Measurements from ENCODE around the gene DAAM2. TPM values are rescaled to one million over a fixed set of nuclear protein-coding genes. Genes with fewer than 3 reads are reported as not detected.

Gene DAAM2
- total RNA-seq, 1 donor from 2014 or later, result 14.0 TPM

- peak; percentile 66 for DNase-seq
Measured at GRCh38 chr6:39887692-39888450, 95.7 kb downstream of the DAAM2 start.

GRCh38 chr6:39889229-39889628, 97.1 kb downstream of the DAAM2 start:
- no peak for DNase-seq

DNA sequence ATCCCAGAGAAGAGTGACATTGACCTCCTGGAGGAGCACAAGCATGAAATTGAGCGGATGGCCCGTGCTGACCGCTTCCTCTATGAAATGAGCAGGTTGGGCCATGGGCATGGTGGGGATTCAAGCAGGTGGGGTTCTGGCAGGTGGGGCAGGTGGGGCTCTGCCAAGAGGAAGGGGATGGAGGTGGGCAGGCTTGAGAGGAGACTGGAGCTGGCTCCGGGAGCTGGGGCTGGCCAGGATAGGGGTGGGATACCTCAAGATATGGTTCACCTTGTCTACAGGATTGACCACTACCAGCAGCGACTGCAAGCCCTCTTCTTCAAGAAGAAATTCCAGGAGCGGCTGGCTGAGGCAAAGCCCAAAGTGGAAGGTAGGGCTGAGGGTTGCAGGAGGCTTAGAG, 99.2 kb downstream of the DAAM2 start:
- DNase-seq, result no peak

- DNase-seq, result no peak
Measured at GRCh38 chr6:39891976-39892375, 99.8 kb downstream of the DAAM2 start.

GRCh38 chr6:39892490-39893129, 100.4 kb downstream of the DAAM2 start:
- peak; percentile 21 for DNase-seq

DNA sequence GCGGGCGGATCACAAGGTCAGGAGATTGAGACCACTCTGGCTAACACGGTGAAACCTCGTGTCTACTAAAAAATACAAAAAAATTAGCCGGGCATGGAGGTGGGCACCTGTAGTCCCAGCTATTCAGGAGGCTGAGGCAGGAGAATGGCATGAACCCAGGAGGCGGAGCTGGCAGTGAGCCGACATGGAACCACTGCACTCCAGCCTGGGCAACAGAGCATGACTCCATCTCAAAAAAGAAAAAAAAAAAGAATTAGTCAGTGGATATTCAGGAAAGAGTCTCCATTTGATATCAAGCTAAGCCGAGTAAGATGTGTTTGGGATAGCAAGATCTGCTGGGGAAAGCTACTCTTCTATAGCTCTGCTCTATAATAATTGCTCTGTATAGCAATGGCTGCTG, 101.1 kb downstream of the DAAM2 start:
- DNase-seq, result no peak

GRCh38 chr6:39896701-39897100, 104.5 kb downstream of the DAAM2 start:
- DNase-seq, result no peak

DNA sequence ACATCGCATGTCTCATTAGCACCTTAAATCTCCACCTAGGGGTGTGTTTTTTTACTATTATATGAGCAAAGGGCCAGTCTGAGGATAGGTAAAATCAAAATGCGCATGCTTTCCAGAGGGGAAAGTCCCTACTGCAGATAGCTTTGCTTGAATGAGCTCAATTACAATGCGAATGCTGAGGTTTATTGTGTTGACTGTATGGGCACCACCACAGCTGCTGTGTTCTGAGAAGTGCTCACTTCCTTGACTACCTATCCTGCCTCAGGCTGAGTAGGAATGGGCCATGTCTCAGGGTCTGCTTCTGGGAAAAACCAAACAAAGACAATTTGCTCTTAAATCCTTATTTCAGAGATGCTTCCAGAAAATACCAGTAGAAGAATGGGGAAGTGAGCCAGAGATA, 105.5 kb downstream of the DAAM2 start:
- DNase-seq, result no peak

- no peak for DNase-seq
Measured at GRCh38 chr6:39898625-39899024, 106.4 kb downstream of the DAAM2 start.

DNA sequence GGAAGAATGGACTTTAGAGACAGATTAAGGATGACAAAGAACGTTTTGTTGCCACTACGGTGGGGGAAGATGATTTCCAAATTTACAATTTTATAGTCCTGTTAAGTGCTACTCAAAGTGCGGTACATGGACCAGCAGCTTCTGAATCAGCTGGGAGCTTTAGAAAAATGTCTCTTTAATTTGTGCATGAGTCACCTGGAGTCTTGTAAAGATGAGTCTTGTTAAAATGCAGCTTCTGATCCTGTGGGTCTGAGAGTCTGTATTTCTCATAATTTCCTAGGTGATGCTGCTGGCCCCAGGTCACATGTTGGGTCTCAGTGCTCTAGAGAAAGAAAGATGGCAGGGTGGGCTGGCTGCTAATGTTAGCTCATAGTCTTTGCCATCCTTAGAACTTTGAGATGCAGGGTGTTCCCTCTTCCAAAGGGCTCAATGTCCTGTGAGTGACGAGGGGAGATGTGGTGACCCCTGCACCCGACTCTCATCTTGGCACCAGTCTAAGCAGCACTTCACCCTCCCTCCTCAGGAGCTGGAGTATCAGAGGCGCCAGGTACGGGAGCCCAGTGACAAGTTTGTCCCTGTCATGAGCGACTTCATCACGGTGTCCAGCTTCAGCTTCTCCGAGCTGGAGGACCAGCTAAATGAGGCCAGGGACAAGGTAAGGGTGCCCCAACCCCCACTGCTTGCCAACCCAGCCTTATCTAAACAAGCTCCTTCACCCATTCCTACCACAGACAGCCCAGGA, 107.5 kb downstream of the DAAM2 start:
- DNase-seq, result no peak

DNA sequence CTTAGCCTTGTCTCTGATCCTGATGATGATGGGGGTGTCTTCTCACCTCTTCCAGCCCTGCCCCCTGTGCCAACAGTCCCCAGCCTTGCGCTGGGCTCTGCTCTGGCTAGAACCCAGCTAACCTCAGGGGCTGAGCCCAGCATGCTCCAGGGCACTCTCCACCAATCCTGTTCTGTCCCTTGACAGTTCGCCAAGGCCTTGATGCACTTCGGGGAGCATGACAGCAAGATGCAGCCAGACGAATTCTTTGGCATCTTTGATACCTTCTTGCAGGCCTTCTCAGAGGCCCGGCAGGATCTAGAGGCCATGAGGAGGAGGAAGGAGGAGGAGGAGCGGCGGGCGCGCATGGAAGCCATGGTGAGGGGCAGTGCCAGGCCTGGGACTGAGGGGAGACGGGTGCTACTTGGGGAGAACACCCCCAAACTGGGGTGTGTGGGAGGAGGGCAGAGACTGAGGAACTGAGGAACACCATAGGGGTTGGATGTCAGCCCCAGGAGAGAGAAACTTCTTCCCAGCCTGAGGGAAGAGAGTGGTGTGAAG, 109.0 kb downstream of the DAAM2 start:
- DNase-seq, result no peak

DNA sequence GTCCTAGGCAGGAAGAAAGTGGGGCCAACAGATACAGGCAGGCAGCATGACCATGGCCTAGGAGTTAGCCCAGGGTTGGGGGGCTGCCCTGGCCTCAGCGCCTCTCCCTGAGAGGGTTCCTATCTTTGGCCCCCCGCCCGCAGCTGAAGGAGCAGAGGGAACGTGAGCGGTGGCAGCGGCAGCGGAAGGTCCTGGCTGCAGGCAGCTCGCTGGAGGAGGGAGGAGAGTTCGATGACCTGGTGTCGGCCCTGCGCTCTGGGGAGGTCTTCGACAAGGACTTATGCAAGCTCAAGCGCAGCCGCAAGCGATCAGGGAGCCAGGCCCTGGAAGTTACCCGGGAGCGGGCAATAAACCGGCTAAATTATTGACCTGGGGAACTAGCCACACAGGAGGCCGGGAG, 109.5 kb downstream of the DAAM2 start:
- DNase-seq, result no peak

- DNase-seq, result no peak
Measured at GRCh38 chr6:39902136-39902535, 110.0 kb downstream of the DAAM2 start.

DNA sequence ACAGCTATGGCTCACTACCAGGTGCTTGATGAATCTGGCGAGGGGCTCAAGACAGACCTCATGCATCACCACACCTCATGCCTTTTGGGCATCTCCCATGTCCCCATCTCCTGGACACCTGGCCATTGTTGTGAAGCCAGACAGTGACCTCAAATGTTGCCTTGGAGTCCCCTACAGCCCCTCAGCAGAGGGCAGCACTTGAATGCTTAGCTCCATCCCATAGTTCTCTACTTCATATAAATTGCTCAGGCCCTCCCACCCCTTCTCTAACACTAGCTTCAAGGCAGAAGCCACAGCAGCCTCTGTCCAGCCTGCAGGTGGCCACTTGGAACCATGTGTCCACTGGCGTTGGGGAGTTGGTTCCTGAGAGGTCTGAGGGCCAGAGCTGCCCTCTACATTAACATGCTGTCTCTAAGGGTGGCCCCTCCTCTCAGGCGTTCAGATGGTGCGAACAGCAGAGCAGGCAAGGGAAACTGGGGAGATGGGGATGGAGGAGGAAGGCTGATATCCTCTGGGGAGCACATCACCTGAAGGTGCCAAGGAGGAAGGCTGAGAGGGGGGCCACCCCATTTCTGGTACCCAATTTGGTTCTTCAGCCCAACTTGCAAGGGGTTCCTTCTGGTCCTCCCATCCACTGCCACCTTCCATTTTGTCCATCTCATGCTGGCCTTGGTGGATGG, 110.8 kb downstream of the DAAM2 start:
- DNase-seq, result no peak

DNA sequence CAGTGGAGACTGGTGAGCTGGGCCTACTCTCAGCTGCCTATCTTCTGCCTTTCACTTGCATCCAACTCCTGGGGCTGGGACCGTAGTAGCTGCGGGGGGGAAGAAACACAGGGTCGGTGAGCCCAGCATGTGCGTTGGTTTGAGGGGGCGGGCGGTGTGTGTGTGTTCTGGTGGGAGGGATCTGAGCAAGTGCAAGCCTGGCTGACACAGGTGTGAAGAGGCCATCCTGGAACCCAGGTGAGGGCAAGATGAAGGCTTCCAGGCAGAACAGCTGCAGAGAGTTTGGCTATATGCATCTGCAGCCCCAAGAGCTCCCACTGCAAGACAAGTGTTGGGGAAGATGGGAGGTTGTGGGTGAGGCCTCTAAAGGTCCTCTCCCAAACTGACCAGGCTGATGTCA, 111.5 kb downstream of the DAAM2 start:
- no peak for DNase-seq

GRCh38 chr6:39904946-39905639, 112.9 kb downstream of the DAAM2 start:
- no peak for DNase-seq

DNA sequence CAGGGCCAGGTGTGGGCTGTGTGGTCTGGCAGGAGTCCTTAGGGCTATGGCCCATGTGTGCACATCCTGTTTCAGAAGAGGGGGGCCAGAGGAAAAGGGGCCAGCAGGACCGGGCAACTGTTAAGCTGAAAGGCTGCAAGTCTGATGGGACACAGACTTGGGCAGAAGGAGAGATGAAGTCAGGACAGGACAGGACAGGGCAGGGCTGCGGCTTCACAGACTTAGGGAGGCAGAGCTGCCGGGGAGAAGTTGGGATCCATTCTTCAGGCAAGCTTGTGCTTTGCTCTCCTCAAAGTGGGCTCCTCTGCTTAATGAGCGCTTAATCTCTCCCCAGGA, 113.4 kb downstream of the DAAM2 start:
- DNase-seq, result no peak

GRCh38 chr6:39906318-39906761, 114.2 kb downstream of the DAAM2 start:
- DNase-seq, result no peak

DNA sequence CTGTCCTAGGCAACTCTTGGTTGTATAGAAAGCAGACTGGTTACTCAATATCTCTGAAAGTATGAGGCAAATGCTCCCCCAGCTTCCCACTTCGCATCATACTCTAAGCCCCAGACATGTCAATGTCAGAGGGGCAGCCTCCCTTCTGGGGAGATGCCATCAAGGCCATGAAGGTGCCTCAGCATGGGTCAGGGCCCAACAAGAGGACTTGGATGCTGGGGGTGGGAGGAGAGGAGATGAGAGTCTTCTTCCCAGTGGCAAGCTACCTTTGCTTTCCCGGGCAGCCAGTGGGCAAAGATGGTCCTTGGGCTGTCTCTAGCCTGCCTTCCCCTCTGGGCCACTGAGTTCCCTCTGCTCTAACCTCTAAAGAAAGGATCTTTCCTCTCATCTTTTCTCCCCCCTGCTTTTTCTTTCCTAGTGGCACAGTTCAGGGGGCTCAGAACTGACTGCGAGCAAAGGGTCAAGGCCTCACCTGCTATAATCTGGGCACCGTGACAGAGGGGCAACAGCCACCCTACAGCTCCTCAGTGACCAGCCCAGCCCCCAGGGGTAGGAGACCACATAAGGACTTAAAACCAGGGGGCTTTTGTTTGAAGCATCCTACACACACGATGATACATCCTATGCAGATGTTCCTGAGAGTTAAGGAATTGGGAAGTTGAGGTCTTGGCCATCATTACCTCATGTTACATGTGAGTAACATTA, 115.8 kb downstream of the DAAM2 start:
- no peak for DNase-seq

- no peak for DNase-seq
Measured at GRCh38 chr6:39908838-39909583, 116.8 kb downstream of the DAAM2 start.

GRCh38 chr6:39909701-39910100, 117.5 kb downstream of the DAAM2 start:
- DNase-seq, result no peak

Data from occipital lobe (tissue), 2 donors.